T-helper 1 cell (primary cell): Measurements from ENCODE around the gene GOLGA6L2.
"Not testable (repeated sequence)": the region's sequence is repeated elsewhere in the genome, so short reads cannot be mapped to it uniquely, and the experiment has no call there.

Source experiments
- DNase-seq, 5 donors: peaks; one replicate each; pipeline ENCODE4 v3.0.0-alpha.2; 2012 to 2020
- total RNA-seq, 4 donors: gene quantifications; one replicate each; lab custom pipeline; 2026; lab: John Stamatoyannopoulos, UW

Gene GOLGA6L2
- 0 to 0.15 (median 0) reads per million in 4 donors for total RNA-seq

- DNase-seq = no peak
These were observed at the start of gene GOLGA6L2 for GRCh38 chr15:23447107-23447500. GOLGA6L2 (minus strand) TSS chr15:23447243; CDS start chr15:23447181, 62 bp downstream.

- no peak for DNase-seq
These were observed 37.8 kb upstream of the GOLGA6L2 start for GRCh38 chr15:23484870-23485269.

GRCh38 chr15:23483821-23484299, 36.8 kb upstream of the GOLGA6L2 start:
- DNase-seq = no peak

DNA sequence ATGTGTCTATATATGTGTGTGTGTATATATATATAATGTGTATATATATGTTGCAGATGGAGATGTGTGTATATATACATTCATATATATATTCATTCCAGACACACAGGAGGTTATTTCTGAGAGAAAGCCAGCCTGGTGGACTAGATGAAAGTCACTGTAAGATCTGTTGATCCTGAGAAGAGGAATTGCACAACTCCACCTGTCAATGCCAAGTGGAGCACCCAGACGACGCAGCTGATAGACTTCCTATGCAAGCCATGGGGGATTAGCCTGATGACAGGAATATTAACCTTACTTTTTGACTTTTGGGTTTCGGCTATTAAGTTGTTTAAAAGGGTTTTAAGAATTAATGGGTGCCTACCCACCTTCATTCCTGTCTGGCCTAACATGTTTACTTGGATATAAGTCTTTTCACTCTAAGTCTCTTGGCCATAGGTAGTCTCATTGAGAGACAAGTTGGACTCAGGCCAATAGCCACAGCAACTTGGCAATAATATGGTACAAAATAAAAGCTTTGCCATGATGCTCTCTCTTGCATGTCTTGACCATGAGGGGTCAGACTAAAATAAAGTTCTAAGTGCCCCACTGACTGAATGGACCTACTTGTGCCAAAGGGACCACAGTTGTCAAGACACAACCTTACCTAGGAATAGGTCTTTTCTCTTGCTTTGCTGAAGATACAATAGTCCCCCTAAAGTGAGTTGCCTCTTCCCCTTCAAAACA, 35.9 kb upstream of the GOLGA6L2 start:
- DNase-seq = no peak

- DNase-seq = no peak
These were observed 35.2 kb upstream of the GOLGA6L2 start for GRCh38 chr15:23482228-23482627.

- no peak for DNase-seq
These were observed 30.9 kb upstream of the GOLGA6L2 start for GRCh38 chr15:23477920-23478319.

GRCh38 chr15:23472678-23473077, 25.6 kb upstream of the GOLGA6L2 start:
- DNase-seq = no peak

GRCh38 chr15:23472033-23472432, 25.0 kb upstream of the GOLGA6L2 start:
- DNase-seq = no peak

- no peak for DNase-seq
These were observed 20.1 kb upstream of the GOLGA6L2 start for GRCh38 chr15:23467110-23467600.

- no peak for DNase-seq
These were observed 10.8 kb upstream of the GOLGA6L2 start for GRCh38 chr15:23457890-23458289.

DNA sequence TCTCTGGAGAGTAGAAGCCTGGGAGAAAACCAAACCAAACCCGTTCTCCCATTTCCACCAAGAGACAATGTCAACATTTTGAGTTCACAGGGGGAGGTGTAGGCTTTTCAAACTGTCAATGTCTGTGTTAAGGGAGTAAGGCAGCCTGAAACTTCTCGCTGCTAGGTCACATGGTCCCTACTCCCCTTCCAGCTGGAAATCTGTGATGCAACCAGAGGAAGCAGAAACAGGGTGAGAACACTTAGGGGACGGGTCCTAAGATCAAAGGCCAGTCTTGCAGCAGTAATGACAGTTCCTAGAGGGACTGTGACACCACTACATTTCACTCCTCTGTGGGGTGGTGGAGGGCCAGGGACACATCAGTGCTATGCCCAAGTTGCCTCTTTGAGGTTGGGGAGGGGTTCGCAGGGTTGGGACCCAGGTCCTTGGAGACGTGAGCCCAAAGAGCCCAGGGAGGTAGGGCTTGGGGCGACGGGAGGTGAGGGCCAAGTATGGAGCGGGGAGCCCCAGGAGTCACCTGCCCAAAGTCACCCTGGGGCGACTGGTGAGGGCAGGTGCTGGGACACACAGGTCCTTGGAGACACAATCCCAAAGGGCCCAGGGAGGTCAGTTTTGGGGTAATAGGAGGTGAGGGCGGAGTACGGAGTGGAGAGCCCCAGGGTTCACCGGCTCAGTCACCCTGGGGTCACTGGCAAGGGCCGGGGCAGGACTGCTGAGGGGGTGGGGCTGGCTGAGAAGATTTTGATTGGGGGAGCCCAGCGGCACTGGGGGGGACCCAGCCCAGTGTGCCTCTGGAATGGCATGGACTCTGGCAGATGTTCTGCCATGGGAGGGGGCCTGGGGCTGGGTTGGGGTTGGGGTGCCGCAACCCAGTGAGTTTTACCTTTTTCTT, 582 bp downstream of the GOLGA6L2 start:
- no peak for DNase-seq

- DNase-seq = no peak
These were observed 2.8 kb downstream of the GOLGA6L2 start for GRCh38 chr15:23444269-23444668.

- no peak for DNase-seq
These were observed 5.8 kb downstream of the GOLGA6L2 start for GRCh38 chr15:23441204-23441603.

DNA sequence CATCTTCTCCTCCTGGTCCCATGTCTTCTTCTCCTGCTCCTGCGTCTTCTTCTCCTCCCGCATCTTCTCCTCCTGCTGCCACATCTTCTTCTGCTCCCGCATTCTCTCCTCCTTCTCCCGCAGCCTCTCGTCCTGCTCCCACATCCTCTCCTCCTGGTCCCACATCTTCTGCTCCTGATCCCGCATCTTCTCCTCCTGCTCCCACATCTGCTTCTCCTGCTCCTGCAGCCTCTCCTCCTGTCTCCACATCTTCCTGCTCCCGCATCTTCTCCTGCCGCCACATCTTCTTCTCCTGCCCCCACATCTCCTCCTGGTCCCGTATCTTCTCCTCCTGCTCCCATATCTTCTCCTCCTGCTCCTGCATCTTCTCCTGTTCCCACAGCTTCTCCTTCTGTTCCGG, 6.4 kb downstream of the GOLGA6L2 start:
- DNase-seq = no peak

DNA sequence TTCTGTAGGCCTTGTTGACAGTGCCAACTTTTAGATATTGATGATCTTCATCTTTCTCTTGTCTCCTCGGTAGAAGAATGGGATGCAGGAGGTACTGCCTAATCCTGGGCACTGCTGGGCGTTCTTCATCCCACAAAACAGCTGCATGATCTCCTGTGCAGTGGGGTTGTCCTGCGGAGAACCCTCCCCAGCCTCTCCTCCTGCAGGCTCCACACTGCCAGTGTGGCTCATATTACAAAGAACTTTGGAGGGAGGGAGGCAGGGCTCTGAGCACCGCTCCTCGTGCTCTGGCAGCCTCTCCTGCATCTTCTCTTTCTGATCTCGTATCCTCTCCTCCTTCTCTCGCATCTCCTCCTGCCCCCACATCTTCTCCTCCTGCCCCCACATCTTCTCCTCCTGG, 7.5 kb downstream of the GOLGA6L2 start:
- no peak for DNase-seq

DNA sequence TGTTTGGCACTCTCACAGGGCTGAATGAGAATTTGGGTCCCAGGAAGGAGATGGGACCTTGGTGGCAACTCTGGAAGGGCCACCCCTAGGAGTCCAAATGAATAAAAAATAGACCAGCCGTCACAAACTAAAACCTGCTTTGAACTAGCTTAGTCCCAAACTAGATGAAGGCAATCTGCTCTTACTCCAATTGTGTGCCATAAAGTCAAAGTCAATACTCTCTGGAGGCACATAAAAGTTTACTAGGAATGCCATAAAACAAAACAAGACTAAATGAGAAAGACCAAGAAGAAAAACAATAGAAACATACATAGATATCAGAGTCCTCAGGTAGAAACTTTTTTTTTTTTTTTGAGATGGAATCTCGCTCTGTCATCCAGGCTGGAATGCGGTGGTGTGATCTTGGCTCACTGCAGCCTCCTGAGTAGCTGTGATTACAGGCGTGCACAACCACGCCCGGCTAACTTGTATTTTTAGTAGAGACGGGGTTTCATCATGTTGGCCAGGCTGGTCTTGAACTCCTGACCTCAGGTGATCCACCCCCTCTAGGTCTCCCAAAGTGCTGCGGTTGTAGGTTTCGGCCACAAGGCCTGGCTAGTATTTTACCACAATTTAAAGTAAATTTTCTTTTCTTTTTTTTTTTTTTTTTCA, 8.1 kb downstream of the GOLGA6L2 start:
- DNase-seq = no peak

DNA sequence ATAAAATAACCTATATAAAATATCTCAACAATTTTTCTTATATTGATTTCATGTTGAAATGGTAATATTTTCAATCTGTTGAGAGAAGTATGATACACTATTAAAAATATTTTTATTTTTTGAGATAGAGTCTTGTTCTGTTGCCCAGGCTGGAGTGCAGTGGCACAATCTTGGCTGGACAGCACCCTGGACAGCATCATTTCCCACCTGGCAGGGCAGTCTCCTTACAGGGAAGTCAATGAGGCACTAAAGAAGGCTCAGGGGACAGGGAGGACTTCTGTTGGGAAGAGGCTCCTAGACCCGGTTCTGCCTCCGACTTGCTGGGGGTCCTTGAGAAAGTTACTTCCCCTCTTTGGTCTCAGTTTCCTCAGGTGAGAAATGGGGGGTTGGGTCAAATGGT, 9.4 kb downstream of the GOLGA6L2 start:
- no peak for DNase-seq

DNA sequence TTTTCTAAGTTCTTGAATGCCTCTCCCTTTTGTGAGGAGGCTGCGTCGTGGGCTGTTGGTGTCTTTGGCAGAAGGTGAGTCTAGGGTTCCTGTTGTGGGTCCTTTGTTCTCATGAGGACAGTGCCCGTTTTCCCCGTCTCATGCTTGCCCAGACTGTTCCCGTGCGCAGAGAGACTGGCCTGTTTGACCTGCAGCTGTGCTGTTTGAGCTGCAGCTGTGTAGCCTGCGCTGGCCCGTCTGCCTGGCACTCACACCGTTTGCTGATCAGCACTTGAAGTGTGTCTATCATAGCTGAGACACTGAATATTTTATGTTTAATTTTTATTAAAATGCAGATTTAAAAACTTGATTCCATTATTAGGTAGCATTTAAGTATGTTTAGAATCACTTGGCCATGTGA, 9.9 kb downstream of the GOLGA6L2 start:
- no peak for DNase-seq

- DNase-seq = no peak
These were observed 10.6 kb downstream of the GOLGA6L2 start for GRCh38 chr15:23436421-23436820.

- DNase-seq = not testable (repeated sequence)
These were observed 12.3 kb downstream of the GOLGA6L2 start for GRCh38 chr15:23434699-23435098.

- DNase-seq = not testable (repeated sequence)
These were observed 21.7 kb downstream of the GOLGA6L2 start for GRCh38 chr15:23425327-23425726.

GRCh38 chr15:23424111-23424904, 22.7 kb downstream of the GOLGA6L2 start:
- no peak for DNase-seq
